Activated T-cell treated with anti-CD3 and anti-CD28 coated beads, Interleukin-2, amount 50 U/mL, for 4 hours (primary cell): ENCODE results near the gene EPC1. TPM values are rescaled to one million over a fixed set of nuclear protein-coding genes. Genes with fewer than 3 reads are reported as not detected.

ENCODE experiments used
- ATAC-seq, 2 donors: fragments of 200-7000 bp; cut with Tn5 transposase; one replicate each; pipeline ENCODE4 v1.10.0; 2021
- DNase-seq: peaks from one replicate; pipeline ENCODE4 v3.0.0-alpha.2; 2020
- H3K27me3 Mint-ChIP-seq: one replicate; pipeline ENCODE4 v1.8.0; 2021; ENCODE audit warnings: low read depth, mixed read lengths
- H3K36me3 Mint-ChIP-seq: one replicate; pipeline ENCODE4 v1.8.0; 2022; ENCODE audit warnings: mixed read lengths; ENCODE audit not compliant: insufficient read depth
- H3K4me1 Mint-ChIP-seq: one replicate; pipeline ENCODE4 v1.8.0; 2021; ENCODE audit warnings: low read depth, mixed read lengths
- H3K4me3 Mint-ChIP-seq: one replicate; pipeline ENCODE4 v1.8.0; 2021; ENCODE audit warnings: mild to moderate bottlenecking, moderate library complexity, mixed read lengths
- H3K9me3 Mint-ChIP-seq: one replicate; pipeline ENCODE4 v1.8.0; 2021; ENCODE audit warnings: mixed read lengths
- total RNA-seq, 3 donors: library from RNA; stranded (reverse); gene quantifications; one replicate each; pipeline ENCODE4 v1.2.1, GENCODE V29; 2021

The EPC1 gene
- total RNA-seq, 3 donors from 2014 or later, result 44.9 to 53.5 (median 46.0) TPM

GRCh38 chr10:32332299-32332750 lies 14.6 kb downstream of the EPC1 start:
- Mint-ChIP-seq H3K27me3 (no peaks in the 10 kb centered on the region), H3K4me3 (peak overlapping the region; percentile 76), H3K9me3 (no peaks in the 10 kb centered on the region), H3K4me1 (peaks cover 97% of the 10 kb centered on the region), H3K36me3 (peaks cover 31% of the 10 kb centered on the region)
- DNase-seq (peak; percentile 65), ATAC-seq (peak; percentile 98)

- no peaks in the 10 kb centered on the region for H3K27me3 Mint-ChIP-seq
- peaks cover 31% of the 10 kb centered on the region for H3K36me3 Mint-ChIP-seq
- H3K4me1 Mint-ChIP-seq, result peaks cover 97% of the 10 kb centered on the region
- ATAC-seq (no peak), DNase-seq (no peak)
- H3K9me3 Mint-ChIP-seq, result no peaks in the 10 kb centered on the region
- H3K4me3 Mint-ChIP-seq, result peak overlapping the region; percentile 76
These were observed 15.4 kb downstream of the EPC1 start for GRCh38 chr10:32331606-32332005.

GRCh38 chr10:32330214-32330613 lies 16.7 kb downstream of the EPC1 start:
- no peak for ATAC-seq
- H3K9me3 Mint-ChIP-seq, result no peaks in the 10 kb centered on the region

GRCh38 chr10:32329061-32329460 lies 17.9 kb downstream of the EPC1 start:
- Mint-ChIP-seq H3K9me3 (no peaks in the 10 kb centered on the region), H3K27me3 (no peaks in the 10 kb centered on the region), H3K36me3 (peaks cover 18% of the 10 kb centered on the region), H3K4me3 (no peak overlapping the region), H3K4me1 (peaks cover 93% of the 10 kb centered on the region)
- no peak for DNase-seq
- ATAC-seq, result no peak

More at GRCh38 chr10:32330214-32330613, 16.7 kb downstream of the EPC1 start:
- Mint-ChIP-seq H3K27me3 (no peaks in the 10 kb centered on the region), H3K4me1 (peaks cover 97% of the 10 kb centered on the region), H3K36me3 (peaks cover 20% of the 10 kb centered on the region), H3K4me3 (no peak overlapping the region)
- no peak for DNase-seq

- no peaks in the 10 kb centered on the region for H3K27me3 Mint-ChIP-seq
- peaks cover 88% of the 10 kb centered on the region for H3K4me1 Mint-ChIP-seq
- no peak for ATAC-seq
- peaks cover 18% of the 10 kb centered on the region for H3K36me3 Mint-ChIP-seq
- no peak for DNase-seq
- peak overlapping the region; percentile 45 for H3K4me3 Mint-ChIP-seq
- no peaks in the 10 kb centered on the region for H3K9me3 Mint-ChIP-seq
These were observed 18.5 kb downstream of the EPC1 start for GRCh38 chr10:32328499-32328898.

- peaks cover 85% of the 10 kb centered on the region for H3K4me1 Mint-ChIP-seq
- H3K4me3 Mint-ChIP-seq, result no peak overlapping the region
- H3K27me3 Mint-ChIP-seq, result no peaks in the 10 kb centered on the region
- no peaks in the 10 kb centered on the region for H3K9me3 Mint-ChIP-seq
- H3K36me3 Mint-ChIP-seq, result peaks cover 16% of the 10 kb centered on the region
- no peak for DNase-seq
- no peak for ATAC-seq
These were observed 19.6 kb downstream of the EPC1 start for GRCh38 chr10:32327364-32327691.

- peak overlapping the region; percentile 8 for H3K4me3 Mint-ChIP-seq
- no peaks in the 10 kb centered on the region for H3K9me3 Mint-ChIP-seq
- ATAC-seq, result no peak
- peaks cover 82% of the 10 kb centered on the region for H3K4me1 Mint-ChIP-seq
- H3K36me3 Mint-ChIP-seq, result peaks cover 17% of the 10 kb centered on the region
- no peaks in the 10 kb centered on the region for H3K27me3 Mint-ChIP-seq
- no peak for DNase-seq
These were observed 20.1 kb downstream of the EPC1 start for GRCh38 chr10:32326680-32327363.

GRCh38 chr10:32326119-32326518 lies 20.8 kb downstream of the EPC1 start:
- no peak for DNase-seq
- no peaks in the 10 kb centered on the region for H3K27me3 Mint-ChIP-seq
- H3K36me3 Mint-ChIP-seq, result peaks cover 23% of the 10 kb centered on the region
- H3K9me3 Mint-ChIP-seq, result no peaks in the 10 kb centered on the region
- ATAC-seq, result peak; percentile 11 to 23
- H3K4me3 Mint-ChIP-seq, result peak overlapping the region; percentile 33
- peaks cover 84% of the 10 kb centered on the region for H3K4me1 Mint-ChIP-seq

- ATAC-seq, result no peak
- H3K9me3 Mint-ChIP-seq, result no peaks in the 10 kb centered on the region
- no peaks in the 10 kb centered on the region for H3K27me3 Mint-ChIP-seq
- peaks cover 16% of the 10 kb centered on the region for H3K36me3 Mint-ChIP-seq
- no peak for DNase-seq
- peaks cover 84% of the 10 kb centered on the region for H3K4me1 Mint-ChIP-seq
- H3K4me3 Mint-ChIP-seq, result no peak overlapping the region
These were observed 23.9 kb downstream of the EPC1 start for GRCh38 chr10:32323051-32323450.

GRCh38 chr10:32321016-32321631 lies 25.8 kb downstream of the EPC1 start:
- H3K4me1 Mint-ChIP-seq, result peaks cover 82% of the 10 kb centered on the region
- DNase-seq (no peak), ATAC-seq (no peak)
- H3K9me3 Mint-ChIP-seq, result no peaks in the 10 kb centered on the region
- no peak overlapping the region for H3K4me3 Mint-ChIP-seq
- no peaks in the 10 kb centered on the region for H3K27me3 Mint-ChIP-seq
- H3K36me3 Mint-ChIP-seq, result peaks cover 18% of the 10 kb centered on the region

GRCh38 chr10:32318476-32318896 lies 28.5 kb downstream of the EPC1 start:
- Mint-ChIP-seq H3K27me3 (no peaks in the 10 kb centered on the region), H3K9me3 (no peaks in the 10 kb centered on the region), H3K36me3 (peaks cover 25% of the 10 kb centered on the region), H3K4me1 (peaks cover 84% of the 10 kb centered on the region), H3K4me3 (peak overlapping the region; percentile 14)
- DNase-seq, result no peak
- peak; percentile 57 to 58 for ATAC-seq

- peaks cover 29% of the 10 kb centered on the region for H3K36me3 Mint-ChIP-seq
- H3K9me3 Mint-ChIP-seq, result no peaks in the 10 kb centered on the region
- no peak for DNase-seq
- peak; percentile 89 to 90 for ATAC-seq
- no peaks in the 10 kb centered on the region for H3K27me3 Mint-ChIP-seq
- peak overlapping the region; percentile 14 for H3K4me3 Mint-ChIP-seq
- peaks cover 86% of the 10 kb centered on the region for H3K4me1 Mint-ChIP-seq
These were observed 29.1 kb downstream of the EPC1 start for GRCh38 chr10:32317795-32318357.

- Mint-ChIP-seq H3K27me3 (no peaks in the 10 kb centered on the region), H3K4me1 (peaks cover 81% of the 10 kb centered on the region), H3K36me3 (peaks cover 17% of the 10 kb centered on the region), H3K9me3 (no peaks in the 10 kb centered on the region), H3K4me3 (no peak overlapping the region)
- ATAC-seq, result no peak
- DNase-seq, result no peak
These were observed 31.5 kb downstream of the EPC1 start for GRCh38 chr10:32315424-32315823.

- DNase-seq, result no peak
- H3K9me3 Mint-ChIP-seq, result no peaks in the 10 kb centered on the region
- peaks cover 78% of the 10 kb centered on the region for H3K4me1 Mint-ChIP-seq
- H3K27me3 Mint-ChIP-seq, result no peaks in the 10 kb centered on the region
- peaks cover 17% of the 10 kb centered on the region for H3K36me3 Mint-ChIP-seq
- ATAC-seq, result no peak
- H3K4me3 Mint-ChIP-seq, result no peak overlapping the region
These were observed 32.4 kb downstream of the EPC1 start for GRCh38 chr10:32314588-32314987.
